ENCODE results near the gene CENPF.
A peak's percentile ranks its signal among the peaks of the same experiment; 100 is the strongest.

- TF ChIP-seq, protein P1, sequence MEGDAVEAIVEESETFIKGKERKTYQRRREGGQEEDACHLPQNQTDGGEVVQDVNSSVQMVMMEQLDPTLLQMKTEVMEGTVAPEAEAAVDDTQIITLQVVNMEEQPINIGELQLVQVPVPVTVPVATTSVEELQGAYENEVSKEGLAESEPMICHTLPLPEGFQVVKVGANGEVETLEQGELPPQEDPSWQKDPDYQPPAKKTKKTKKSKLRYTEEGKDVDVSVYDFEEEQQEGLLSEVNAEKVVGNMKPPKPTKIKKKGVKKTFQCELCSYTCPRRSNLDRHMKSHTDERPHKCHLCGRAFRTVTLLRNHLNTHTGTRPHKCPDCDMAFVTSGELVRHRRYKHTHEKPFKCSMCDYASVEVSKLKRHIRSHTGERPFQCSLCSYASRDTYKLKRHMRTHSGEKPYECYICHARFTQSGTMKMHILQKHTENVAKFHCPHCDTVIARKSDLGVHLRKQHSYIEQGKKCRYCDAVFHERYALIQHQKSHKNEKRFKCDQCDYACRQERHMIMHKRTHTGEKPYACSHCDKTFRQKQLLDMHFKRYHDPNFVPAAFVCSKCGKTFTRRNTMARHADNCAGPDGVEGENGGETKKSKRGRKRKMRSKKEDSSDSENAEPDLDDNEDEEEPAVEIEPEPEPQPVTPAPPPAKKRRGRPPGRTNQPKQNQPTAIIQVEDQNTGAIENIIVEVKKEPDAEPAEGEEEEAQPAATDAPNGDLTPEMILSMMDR (IDR thresholded peaks at IDR 0.05; ENCODE audit: low read depth, low read length, poor library complexity, severe bottlenecking): peak; percentile 74
- TF ChIP-seq EZH2phosphoT487 (IDR thresholded peaks at IDR 0.05; ENCODE audit: borderline replicate concordance, low read length): no peak
These were observed 34.9 kb downstream of the CENPF start for GRCh38 chr1:214637722-214638458.
